Mesendoderm (in vitro differentiated cells): ENCODE results near the gene FLT4.

Experiments used
- DNase-seq: peaks from one replicate; pipeline ENCODE4 v3.0.0; 2013
- H2AK5ac ChIP-seq: 2 replicates; pipeline ENCODE4 v1.6.1; 2013; ENCODE audit warnings: low read length, inconsistent platforms
- H2BK120ac ChIP-seq: 2 replicates; pipeline ENCODE4 v1.6.1; 2013; ENCODE audit warnings: low read depth, mild to moderate bottlenecking, low read length, moderate library complexity, mixed read lengths
- H2BK15ac ChIP-seq: replicated peaks from 2 replicates; pipeline ENCODE4 v1.6.1; 2013; ENCODE audit warnings: low read depth, mild to moderate bottlenecking, moderate library complexity
- H2BK5ac ChIP-seq: 2 replicates; pipeline ENCODE4 v1.6.1; 2013; ENCODE audit warnings: low read length, inconsistent platforms
- H3K18ac ChIP-seq: 2 replicates; pipeline ENCODE4 v1.6.1; 2013; ENCODE audit warnings: mild to moderate bottlenecking, low read length, mixed read lengths
- H3K23ac ChIP-seq: one replicate; pipeline ENCODE4 v1.6.1; 2013; ENCODE audit warnings: low read length
- H3K27ac ChIP-seq: 2 replicates; pipeline ENCODE4 v1.5.1; 2013; ENCODE audit warnings: low read depth, mild to moderate bottlenecking, inconsistent platforms, low read length, moderate library complexity
- H3K27me3 ChIP-seq: 2 replicates; pipeline ENCODE4 v1.6.1; 2013; ENCODE audit warnings: low read length, control low read depth, mild to moderate bottlenecking, inconsistent platforms; ENCODE audit not compliant: insufficient read depth, poor library complexity
- H3K36me3 ChIP-seq: 2 replicates; pipeline ENCODE4 v1.6.1; 2013; ENCODE audit warnings: low read length, inconsistent platforms; ENCODE audit not compliant: control insufficient read depth, insufficient read depth
- H3K4ac ChIP-seq: one replicate; pipeline ENCODE4 v1.6.1; 2013; ENCODE audit warnings: low read depth, mild to moderate bottlenecking, low read length, moderate library complexity
- H3K4me1 ChIP-seq: 2 replicates; pipeline ENCODE4 v1.6.1; 2013; ENCODE audit warnings: low read depth, low read length, inconsistent platforms; ENCODE audit not compliant: control insufficient read depth
- H3K4me2 ChIP-seq: 2 replicates; pipeline ENCODE4 v1.6.1; 2013; ENCODE audit warnings: low read length
- H3K4me3 ChIP-seq: 2 replicates; pipeline ENCODE4 v1.5.1; 2013; ENCODE audit warnings: mild to moderate bottlenecking, low read length
- H3K56ac ChIP-seq: one replicate; pipeline ENCODE4 v1.6.1; 2013; ENCODE audit warnings: low read length
- H3K79me1 ChIP-seq: 2 replicates; pipeline ENCODE4 v1.6.1; 2013; ENCODE audit warnings: low read length, inconsistent platforms
- H3K79me2 ChIP-seq: 2 replicates; pipeline ENCODE4 v1.6.1; 2013; ENCODE audit warnings: mild to moderate bottlenecking, low read length; ENCODE audit not compliant: control insufficient read depth, insufficient read depth
- H3K9ac ChIP-seq: 2 replicates; pipeline ENCODE4 v1.6.1; 2013; ENCODE audit warnings: low read length, inconsistent platforms
- H4K5ac ChIP-seq: one replicate; pipeline ENCODE4 v1.6.1; 2013; ENCODE audit warnings: low read length
- H4K8ac ChIP-seq: one replicate; pipeline ENCODE4 v1.6.1; 2013; ENCODE audit warnings: low read depth, mild to moderate bottlenecking, control low read depth, low read length, moderate library complexity
- WGBS: extraction: QIAGEN DNeasy Blood & Tissue Kit; methylation state at CpG from one replicate; pipeline ENCODE4 v1.1.7; 2013; ENCODE audit warnings: low lambda C conversion rate, missing lambda C conversion rate; ENCODE audit not compliant: insufficient coverage; ENCODE audit errors: extremely low coverage; 5-methylcytosine and 5-hydroxymethylcytosine counted together

FLT4 gene

DNA sequence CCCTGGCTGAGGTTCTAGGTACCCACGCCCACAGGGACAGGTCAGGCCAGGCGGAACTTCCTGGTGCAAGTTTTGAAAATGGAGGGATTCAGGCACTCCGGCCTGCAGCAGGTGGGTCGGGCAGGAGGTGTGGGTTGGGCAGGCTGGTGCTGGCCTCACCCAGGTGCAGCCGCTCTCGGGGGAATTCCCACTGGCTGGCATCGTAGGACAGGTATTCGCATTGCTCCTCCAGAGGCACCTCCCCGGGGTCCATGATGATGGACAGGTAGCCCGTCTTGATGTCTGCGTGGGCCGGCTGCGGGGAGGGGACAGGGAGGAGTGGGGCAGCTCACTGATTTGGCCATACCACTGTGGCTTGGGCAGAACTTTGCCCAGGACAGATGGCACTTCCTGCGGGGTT is 29.4 kb downstream of the FLT4 start:
- Histone ChIP-seq H4K8ac (no peak overlapping the region), H3K4me1 (no peaks in the 10 kb centered on the region), H3K4ac (no peak overlapping the region), H2AK5ac (no peak overlapping the region), H2BK15ac (no peak overlapping the region), H3K18ac (no peak overlapping the region), H3K4me3 (no peak overlapping the region), H3K9ac (no peak overlapping the region), H4K5ac (no peak overlapping the region), H3K79me2 (no peaks in the 10 kb centered on the region), H3K27me3 (no peaks in the 10 kb centered on the region), H3K27ac (no peak overlapping the region), H3K4me2 (no peak overlapping the region), H3K79me1 (no peaks in the 10 kb centered on the region), H2BK5ac (no peak overlapping the region), H3K36me3 (no peaks in the 10 kb centered on the region), H3K56ac (no peak overlapping the region), H2BK120ac (no peak overlapping the region), H3K23ac (no peak overlapping the region)
- WGBS = no CpG with 5 or more reads among the region's 14 CpGs
- DNase-seq = no peak

DNA sequence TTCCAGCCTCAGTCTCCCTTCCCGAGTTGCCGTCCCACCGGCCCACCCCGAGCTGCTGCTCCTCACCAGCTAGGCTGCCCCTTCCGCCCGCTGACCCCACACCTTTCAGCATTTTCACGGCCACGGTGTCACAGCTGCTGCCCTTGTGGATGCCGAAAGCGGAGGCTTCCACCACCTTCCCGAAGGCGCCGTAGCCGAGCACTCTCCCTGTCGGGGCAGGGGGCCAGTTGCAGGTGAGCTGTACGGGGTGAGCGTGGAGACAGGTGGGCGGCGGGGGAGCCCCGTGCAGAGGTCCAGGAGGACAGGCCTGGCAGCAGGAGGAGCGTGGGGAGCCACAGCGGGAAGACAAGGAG is 29.9 kb downstream of the FLT4 start:
- H3K4me3 ChIP-seq = no peak overlapping the region
- no peak overlapping the region for H2BK15ac ChIP-seq
- H3K36me3 ChIP-seq = no peaks in the 10 kb centered on the region
- H3K27me3 ChIP-seq = no peaks in the 10 kb centered on the region
- H3K27ac ChIP-seq = no peak overlapping the region
- no peak overlapping the region for H2AK5ac ChIP-seq
- no peak for DNase-seq
- no peak overlapping the region for H3K4me2 ChIP-seq
- no peak overlapping the region for H4K5ac ChIP-seq
- H2BK5ac ChIP-seq = no peak overlapping the region
- H3K79me1 ChIP-seq = no peaks in the 10 kb centered on the region
- no peak overlapping the region for H3K9ac ChIP-seq
- no peak overlapping the region for H2BK120ac ChIP-seq
- H3K4me1 ChIP-seq = no peaks in the 10 kb centered on the region
- H4K8ac ChIP-seq = no peak overlapping the region
- H3K18ac ChIP-seq = no peak overlapping the region
- H3K23ac ChIP-seq = no peak overlapping the region
- no peak overlapping the region for H3K56ac ChIP-seq
- H3K79me2 ChIP-seq = no peaks in the 10 kb centered on the region
- WGBS = no CpG with 5 or more reads among the region's 22 CpGs
- no peak overlapping the region for H3K4ac ChIP-seq

DNA sequence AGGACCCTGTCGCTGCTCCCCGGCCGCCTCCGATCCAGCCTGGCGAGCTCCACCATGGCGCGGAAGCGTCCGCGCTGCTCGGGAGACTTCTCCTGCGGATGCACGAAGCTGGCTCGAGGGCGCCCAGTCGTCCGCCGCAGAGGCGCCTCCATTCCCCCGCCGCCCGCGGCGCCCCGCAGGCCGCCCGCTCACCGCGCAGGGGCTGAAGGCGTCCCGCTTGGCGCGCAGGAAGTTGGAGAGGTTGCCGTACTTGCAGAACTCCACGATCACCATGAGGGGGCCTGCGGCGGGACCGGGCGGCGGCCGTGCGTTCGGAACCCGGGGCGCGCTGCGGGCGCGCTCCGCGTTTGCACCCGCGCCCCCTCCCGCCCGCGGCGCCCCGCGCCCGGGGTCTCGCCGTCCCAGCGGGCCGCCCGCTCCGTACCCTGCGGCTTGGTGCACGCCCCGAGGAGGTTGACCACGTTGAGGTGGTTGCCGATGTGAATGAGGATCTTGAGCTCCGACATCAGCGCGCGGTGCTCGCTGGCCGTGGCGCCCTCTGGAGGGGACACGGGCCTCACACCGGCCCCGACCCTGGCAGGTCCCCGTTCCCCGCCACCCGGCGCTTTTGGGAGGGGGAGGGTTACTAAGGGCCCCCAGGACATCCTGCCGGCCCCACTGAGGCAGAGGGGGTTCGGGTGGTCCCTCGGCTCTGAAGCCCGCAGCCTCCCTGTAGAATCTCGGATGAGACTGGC is 30.4 kb downstream of the FLT4 start:
- no peaks in the 10 kb centered on the region for H3K27me3 ChIP-seq
- H3K4ac ChIP-seq = no peak overlapping the region
- H3K18ac ChIP-seq = peak overlapping the region; percentile 33
- peak overlapping the region; percentile 35 for H3K4me3 ChIP-seq
- H2AK5ac ChIP-seq = no peak overlapping the region
- H2BK15ac ChIP-seq = no peak overlapping the region
- peak overlapping the region; percentile 79 for H3K4me2 ChIP-seq
- no peaks in the 10 kb centered on the region for H3K79me1 ChIP-seq
- H3K4me1 ChIP-seq = no peaks in the 10 kb centered on the region
- peak overlapping the region; percentile 85 for H3K56ac ChIP-seq
- H3K23ac ChIP-seq = no peak overlapping the region
- no peaks in the 10 kb centered on the region for H3K79me2 ChIP-seq
- peak; percentile 81 for DNase-seq
- H3K27ac ChIP-seq = no peak overlapping the region
- peak overlapping the region; percentile 73 for H3K9ac ChIP-seq
- WGBS = no CpG with 5 or more reads among the region's 90 CpGs
- H2BK5ac ChIP-seq = no peak overlapping the region
- no peak overlapping the region for H4K5ac ChIP-seq
- no peaks in the 10 kb centered on the region for H3K36me3 ChIP-seq
- H2BK120ac ChIP-seq = no peak overlapping the region
- no peak overlapping the region for H4K8ac ChIP-seq

DNA sequence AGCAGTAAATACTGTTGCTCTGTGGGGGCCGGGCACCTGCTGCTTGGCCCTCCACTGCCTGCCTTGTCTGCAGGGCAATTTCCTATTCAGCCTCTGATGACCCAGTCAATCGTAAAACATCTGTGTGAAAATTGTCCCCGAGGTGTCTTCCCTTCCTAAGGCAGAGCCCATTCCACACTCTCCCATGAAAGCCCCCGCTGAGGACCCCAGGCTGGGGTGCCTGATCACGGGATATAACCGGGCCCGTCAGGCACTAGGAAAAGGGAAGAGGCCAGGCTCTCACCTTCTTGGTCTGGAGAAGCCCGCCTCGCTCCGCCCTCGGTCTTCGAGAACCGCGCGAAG is 30.9 kb downstream of the FLT4 start:
- H4K5ac ChIP-seq = no peak overlapping the region
- no peak overlapping the region for H3K18ac ChIP-seq
- H2BK15ac ChIP-seq = no peak overlapping the region
- no peak overlapping the region for H2BK5ac ChIP-seq
- no peaks in the 10 kb centered on the region for H3K79me2 ChIP-seq
- no peaks in the 10 kb centered on the region for H3K36me3 ChIP-seq
- H3K23ac ChIP-seq = no peak overlapping the region
- no peak for DNase-seq
- H2AK5ac ChIP-seq = no peak overlapping the region
- no peaks in the 10 kb centered on the region for H3K27me3 ChIP-seq
- no peak overlapping the region for H4K8ac ChIP-seq
- no peak overlapping the region for H3K27ac ChIP-seq
- no peaks in the 10 kb centered on the region for H3K79me1 ChIP-seq
- no peak overlapping the region for H2BK120ac ChIP-seq
- H3K4me2 ChIP-seq = peak overlapping the region; percentile 21
- no peak overlapping the region for H3K4ac ChIP-seq
- WGBS = no CpG with 5 or more reads among the region's 15 CpGs
- H3K9ac ChIP-seq = peak overlapping the region; percentile 73
- no peak overlapping the region for H3K4me3 ChIP-seq
- no peaks in the 10 kb centered on the region for H3K4me1 ChIP-seq
- H3K56ac ChIP-seq = peak overlapping the region; percentile 85

DNA sequence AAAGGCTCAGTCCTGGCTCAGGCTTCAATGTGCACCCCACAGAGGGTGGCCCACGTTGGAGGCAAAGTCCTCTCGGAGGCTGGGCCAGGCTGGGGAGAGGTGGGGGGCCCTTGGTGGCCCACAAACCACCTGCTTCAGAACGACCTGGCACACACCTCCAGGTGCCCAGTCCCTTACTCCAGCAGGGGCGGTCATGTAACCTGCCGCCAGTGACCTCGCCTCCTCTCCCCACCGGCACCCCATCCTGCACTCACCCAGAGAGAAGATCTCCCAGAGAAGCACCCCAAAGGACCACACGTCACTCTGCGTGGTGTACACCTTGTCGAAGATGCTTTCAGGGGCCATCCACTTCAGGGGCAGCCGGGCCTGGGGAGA is 35.6 kb downstream of the FLT4 start:
- H4K8ac ChIP-seq = no peak overlapping the region
- WGBS = no CpG with 5 or more reads among the region's 11 CpGs
- H4K5ac ChIP-seq = no peak overlapping the region
- H3K4ac ChIP-seq = no peak overlapping the region
- H3K56ac ChIP-seq = no peak overlapping the region
- no peak overlapping the region for H3K4me2 ChIP-seq
- H3K36me3 ChIP-seq = no peaks in the 10 kb centered on the region
- H3K27me3 ChIP-seq = no peaks in the 10 kb centered on the region
- no peak overlapping the region for H2BK5ac ChIP-seq
- H3K23ac ChIP-seq = no peak overlapping the region
- H3K9ac ChIP-seq = no peak overlapping the region
- no peaks in the 10 kb centered on the region for H3K4me1 ChIP-seq
- no peak overlapping the region for H2BK120ac ChIP-seq
- no peak for DNase-seq
- H3K79me2 ChIP-seq = no peaks in the 10 kb centered on the region
- H2BK15ac ChIP-seq = no peak overlapping the region
- H3K79me1 ChIP-seq = no peaks in the 10 kb centered on the region
- H3K27ac ChIP-seq = no peak overlapping the region
- no peak overlapping the region for H3K4me3 ChIP-seq
- H2AK5ac ChIP-seq = no peak overlapping the region
- no peak overlapping the region for H3K18ac ChIP-seq

DNA sequence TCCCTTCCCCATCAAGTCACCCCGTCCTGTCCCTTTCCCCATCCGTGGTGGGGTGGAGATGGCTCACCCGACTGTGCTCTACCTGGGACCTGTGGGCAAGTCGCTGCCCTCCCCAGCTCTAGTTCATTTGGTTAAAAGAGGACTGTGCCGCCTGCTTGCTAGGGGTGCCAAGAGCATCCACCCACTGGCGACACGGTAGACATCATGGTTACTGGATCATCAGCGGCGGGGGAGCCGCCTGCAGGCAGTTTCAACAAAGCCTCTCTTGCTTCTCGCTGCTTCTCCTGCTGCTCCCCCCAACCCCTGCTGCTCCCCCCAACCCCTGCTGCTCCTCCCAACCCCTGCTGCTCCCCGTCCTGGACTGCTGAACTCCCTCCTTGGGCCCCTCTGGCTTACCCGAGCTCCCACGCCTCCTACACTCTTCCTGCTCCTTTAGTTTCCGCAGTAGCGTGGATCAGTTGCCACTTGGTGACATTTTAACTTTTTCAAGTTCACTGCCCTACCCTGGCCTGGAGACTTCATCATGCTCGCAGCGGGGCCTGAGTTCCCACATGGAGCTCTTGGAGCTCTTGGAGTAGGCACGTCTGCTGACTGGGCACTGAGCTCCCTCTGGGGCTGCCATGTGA is 36.1 kb downstream of the FLT4 start:
- Histone ChIP-seq H3K18ac (no peak overlapping the region), H3K56ac (no peak overlapping the region), H3K4ac (no peak overlapping the region)

More for the DNA sequence above, 36.1 kb downstream of the FLT4 start:
- Histone ChIP-seq H3K9ac (no peak overlapping the region), H2AK5ac (no peak overlapping the region), H3K4me1 (no peaks in the 10 kb centered on the region), H3K4me2 (no peak overlapping the region), H2BK5ac (no peak overlapping the region), H3K79me1 (no peaks in the 10 kb centered on the region), H3K23ac (no peak overlapping the region), H4K8ac (no peak overlapping the region), H3K27ac (no peak overlapping the region), H3K79me2 (no peaks in the 10 kb centered on the region), H3K4me3 (no peak overlapping the region), H3K36me3 (no peaks in the 10 kb centered on the region), H4K5ac (no peak overlapping the region), H2BK15ac (no peak overlapping the region), H2BK120ac (no peak overlapping the region), H3K27me3 (no peaks in the 10 kb centered on the region)
- WGBS = no CpG with 5 or more reads among the region's 19 CpGs
- no peak for DNase-seq
